Caco-2 (cell line): ENCODE data around the gene TRAF3IP1. TPM values are rescaled to one million over a fixed set of nuclear protein-coding genes. Genes with fewer than 3 reads are reported as not detected.

Experiments used
- Bru-seq: library from RNA; stranded (reverse); fragments of 400-500 nt; gene quantifications from one replicate; lab custom pipeline; 2021; lab: Mats Ljungman, UMichigan
- BruChase-seq, 2 experiments: library from RNA; stranded (reverse); fragments of 400-500 nt; gene quantifications; one replicate each; lab custom pipeline; 2021; lab: Mats Ljungman, UMichigan
- BruUV-seq: library from RNA; stranded (reverse); fragments of 400-500 nt; replicated peaks from 2 replicates; lab custom pipeline; 2021; lab: Mats Ljungman, UMichigan
- CTCF ChIA-PET: fragments of 300-600 bp; sonication (Branson Sonifier 250); formaldehyde crosslinking; loops from one replicate; lab custom pipeline; 2022; ENCODE audit warnings: antibody characterized with exemption; lab: Charles Lee
- POLR2A ChIA-PET: fragments of 300-600 bp; sonication (Branson Sonifier 250); formaldehyde crosslinking; loops from one replicate; lab custom pipeline; 2022; ENCODE audit warnings: antibody characterized with exemption; lab: Charles Lee
- DNase-seq, 2 experiments: peaks; one replicate each; pipeline versions ENCODE4 v3.0.0 to v3.0.0-alpha.2; 2020 to 2022
- H3K27me3 ChIP-seq: replicated peaks from 2 replicates; pipeline ENCODE4 v1.6.0; 2011; ENCODE audit warnings: low read length; ENCODE audit not compliant: control insufficient read depth, insufficient read depth
- H3K36me3 ChIP-seq: 2 replicates; pipeline ENCODE4 v1.5.1; 2011; ENCODE audit warnings: low read length; ENCODE audit not compliant: control insufficient read depth, insufficient read depth
- H3K4me1 ChIP-seq: fragments of 250-450 bp; sonication (Bioruptor Pico); 2 replicates; pipeline ENCODE4 v1.5.1; 2020; ENCODE audit warnings: mild to moderate bottlenecking
- H3K4me3 ChIP-seq: 2 replicates; pipeline ENCODE4 v1.5.1; 2011; ENCODE audit warnings: low read depth, mild to moderate bottlenecking, control low read depth, low read length
- H3K9me3 ChIP-seq: fragments of 250-450 bp; sonication (Bioruptor Pico); 2 replicates; pipeline ENCODE4 v1.5.1; 2020; ENCODE audit warnings: mild to moderate bottlenecking, moderate library complexity
- H3K27ac Mint-ChIP-seq: one replicate; pipeline ENCODE4 v1.8.0; 2022; ENCODE audit warnings: mixed read lengths; ENCODE audit not compliant: unreplicated experiment
- H3K27me3 Mint-ChIP-seq: one replicate; pipeline ENCODE4 v1.8.0; 2022; ENCODE audit warnings: mixed read lengths; ENCODE audit not compliant: insufficient read depth, unreplicated experiment
- H3K36me3 Mint-ChIP-seq: one replicate; pipeline ENCODE4 v1.8.0; 2022; ENCODE audit warnings: mild to moderate bottlenecking, mixed read lengths; ENCODE audit not compliant: insufficient read depth, unreplicated experiment
- H3K4me1 Mint-ChIP-seq: one replicate; pipeline ENCODE4 v1.8.0; 2022; ENCODE audit warnings: low read depth, mixed read lengths; ENCODE audit not compliant: unreplicated experiment
- H3K4me3 Mint-ChIP-seq: one replicate; pipeline ENCODE4 v1.8.0; 2022; ENCODE audit warnings: mild to moderate bottlenecking, moderate library complexity, mixed read lengths; ENCODE audit not compliant: unreplicated experiment
- H3K9me3 Mint-ChIP-seq: one replicate; pipeline ENCODE4 v1.8.0; 2022; ENCODE audit warnings: mixed read lengths; ENCODE audit not compliant: unreplicated experiment
- CTCF ChIP-seq, 2 experiments: fragments of 200-600 bp in 1 of 2; IDR thresholded peaks; 1 replicate in 1 of 2; 2 replicates in 1 of 2; pipeline versions ENCODE4 v1.5.1 to v1.8.0; 2011 to 2022; ENCODE audit warnings: antibody characterized with exemption in 1 of 2, control low read depth in 1 of 2, inconsistent platforms in 1 of 2, low read depth in 1 of 2, low read length in 1 of 2, mild to moderate bottlenecking in 1 of 2, moderate library complexity in 1 of 2; ENCODE audit not compliant: insufficient read depth in 1 of 2, severe bottlenecking in 1 of 2, unreplicated experiment in 1 of 2
- intact Hi-C: fragments of 100-400 bp; cut with micrococcal nuclease; formaldehyde crosslinking; loops from one replicate; pipeline ENCODE4 v1.10.0; 2022; ENCODE audit not compliant: unreplicated experiment
- long read RNA-seq: library from polyadenylated mRNA; stranded (forward); transcript quantifications from one replicate; pipeline ENCODE4 v2.0.0, GENCODE V29; 2022
- total RNA-seq: library from RNA; stranded (reverse); gene quantifications from 2 replicates; pipeline ENCODE4 v1.2.3, GENCODE V29; 2022

Gene TRAF3IP1
- total RNA-seq (7.1 and 7.4 TPM in 2 replicates), Bru-seq, nascent RNA (percentile 52 among the genes with signal in this experiment), BruChase-seq, experiment 1, labeled RNA remaining after a 2-hour chase (percentile 59 among the genes with signal in this experiment), BruChase-seq, experiment 2, labeled RNA remaining after a 6-hour chase (percentile 61 among the genes with signal in this experiment)
- long read RNA-seq, partial matches to known transcripts, result 0 of 14 reads
- long read RNA-seq, other reads (novel, unspliced or antisense), result 14 of 14 reads

GRCh38 chr2:238320246-238320647 is at the start of gene TRAF3IP1:
Gene TRAF3IP1, plus strand, starts transcription at chr2:238320518. Its CDS starts 145 bp downstream, at chr2:238320663.
- ChIA-PET CTCF (no interaction called here), POLR2A (no interaction called here)
- peak; percentile 88 to 92 for DNase-seq
- peak within 1 kb of the TSS; percentile 45 for H3K4me3 ChIP-seq
- no TSS peak for BruUV-seq
- H3K27me3 ChIP-seq, result no peaks in the 10 kb centered on the region
- Mint-ChIP-seq H3K4me3 (peak within 1 kb of the TSS; percentile 68), H3K27me3 (no peaks in the 10 kb centered on the region), H3K9me3 (no peaks in the 10 kb centered on the region), H3K4me1 (no peaks in the 10 kb centered on the region), H3K36me3 (no peaks in the 10 kb centered on the region), H3K27ac (no peak within 1 kb of the TSS)
- intact Hi-C loops, result no loop called here
- H3K36me3 ChIP-seq, result no peaks in the 10 kb centered on the region
- TF ChIP-seq CTCF (IDR thresholded peaks at IDR 0.05; ENCODE audit: insufficient read depth in 1 of 2, low read depth in 1 of 2, low read length in 1 of 2, severe bottlenecking in 1 of 2, unreplicated experiment in 1 of 2), result no peak
- no peaks in the 10 kb centered on the region for H3K4me1 ChIP-seq
- H3K9me3 ChIP-seq, result no peaks in the 10 kb centered on the region

GRCh38 chr2:238270606-238271005 is 49.7 kb upstream of the TRAF3IP1 start:
- H3K36me3 Mint-ChIP-seq, result peaks cover 14% of the 10 kb centered on the region
- POLR2A ChIA-PET, result no interaction called here
- BruUV-seq, result no TSS peak

More at GRCh38 chr2:238270606-238271005, 49.7 kb upstream of the TRAF3IP1 start:
- Mint-ChIP-seq H3K4me3 (no peak overlapping the region), H3K4me1 (peaks cover 23% of the 10 kb centered on the region), H3K27me3 (no peaks in the 10 kb centered on the region), H3K27ac (no peak overlapping the region), H3K9me3 (no peaks in the 10 kb centered on the region)
- H3K4me3 ChIP-seq, result no peak overlapping the region
- CTCF ChIA-PET, result no interaction called here
- peaks cover 45% of the 10 kb centered on the region for H3K4me1 ChIP-seq
- H3K9me3 ChIP-seq, result no peaks in the 10 kb centered on the region
- no peaks in the 10 kb centered on the region for H3K27me3 ChIP-seq
- intact Hi-C loops, result loop anchor here (1.0 kb wide), 1 partner anchor 15 kb away; no protein-coding TSS in a partner anchor
- DNase-seq, result no peak
- no peak for TF ChIP-seq CTCF (IDR thresholded peaks at IDR 0.05; ENCODE audit: insufficient read depth in 1 of 2, low read depth in 1 of 2, low read length in 1 of 2, severe bottlenecking in 1 of 2, unreplicated experiment in 1 of 2)
- H3K36me3 ChIP-seq, result no peaks in the 10 kb centered on the region; the same call in 1 of the 2 replicates
